ENCODE results near the gene UMAD1.

UMAD1 gene

DNA sequence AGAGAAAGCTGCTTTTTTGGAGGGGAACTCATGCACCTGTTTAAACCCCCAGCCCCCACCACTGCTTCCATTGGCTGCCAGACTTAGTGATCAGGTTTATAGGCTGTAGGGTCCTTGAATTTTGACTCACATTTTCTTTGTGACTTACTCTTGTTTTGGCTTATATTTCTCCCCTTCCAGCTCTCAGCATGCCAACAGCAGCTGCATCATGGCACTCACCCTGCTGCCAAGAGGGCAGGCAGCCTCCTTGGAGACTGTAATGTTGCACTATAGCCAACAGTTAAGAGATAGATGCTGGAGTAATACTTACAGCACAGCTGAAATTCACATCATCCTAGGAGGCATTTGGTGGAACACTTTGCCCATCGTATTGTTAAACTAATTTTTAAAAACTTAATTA, 230.0 kb downstream of the UMAD1 start:
- no peak overlapping the region for H3K4me3 ChIP-seq (ENCODE audit: low read depth, low read length)
- DNase-seq (ENCODE audit: low read depth): no peak
- TF ChIP-seq, protein P1, sequence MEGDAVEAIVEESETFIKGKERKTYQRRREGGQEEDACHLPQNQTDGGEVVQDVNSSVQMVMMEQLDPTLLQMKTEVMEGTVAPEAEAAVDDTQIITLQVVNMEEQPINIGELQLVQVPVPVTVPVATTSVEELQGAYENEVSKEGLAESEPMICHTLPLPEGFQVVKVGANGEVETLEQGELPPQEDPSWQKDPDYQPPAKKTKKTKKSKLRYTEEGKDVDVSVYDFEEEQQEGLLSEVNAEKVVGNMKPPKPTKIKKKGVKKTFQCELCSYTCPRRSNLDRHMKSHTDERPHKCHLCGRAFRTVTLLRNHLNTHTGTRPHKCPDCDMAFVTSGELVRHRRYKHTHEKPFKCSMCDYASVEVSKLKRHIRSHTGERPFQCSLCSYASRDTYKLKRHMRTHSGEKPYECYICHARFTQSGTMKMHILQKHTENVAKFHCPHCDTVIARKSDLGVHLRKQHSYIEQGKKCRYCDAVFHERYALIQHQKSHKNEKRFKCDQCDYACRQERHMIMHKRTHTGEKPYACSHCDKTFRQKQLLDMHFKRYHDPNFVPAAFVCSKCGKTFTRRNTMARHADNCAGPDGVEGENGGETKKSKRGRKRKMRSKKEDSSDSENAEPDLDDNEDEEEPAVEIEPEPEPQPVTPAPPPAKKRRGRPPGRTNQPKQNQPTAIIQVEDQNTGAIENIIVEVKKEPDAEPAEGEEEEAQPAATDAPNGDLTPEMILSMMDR (IDR thresholded peaks at IDR 0.05; ENCODE audit: control insufficient read depth, extremely low read depth, insufficient read depth): no peak

DNA sequence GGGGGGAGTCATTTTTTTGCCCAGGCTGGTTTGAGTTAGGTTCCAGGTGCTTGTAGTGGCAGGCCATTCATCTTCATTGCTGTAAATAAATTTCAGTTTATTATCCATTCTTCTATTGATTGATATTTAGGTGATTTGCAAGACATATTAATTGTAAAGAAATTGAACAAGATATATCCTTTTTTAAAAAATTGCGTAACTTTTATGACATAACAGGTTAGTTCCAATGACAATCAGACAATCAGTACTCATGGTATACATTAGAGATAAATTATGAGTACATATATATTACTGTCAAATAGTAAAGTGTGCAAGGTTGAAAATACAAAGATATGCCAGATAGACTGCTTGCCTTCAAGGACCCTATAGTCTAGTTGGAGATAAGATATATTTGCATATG, 235.9 kb downstream of the UMAD1 start:
- no peak for DNase-seq (ENCODE audit: low read depth)
- no peak overlapping the region for H3K4me3 ChIP-seq (ENCODE audit: low read depth, low read length)
- TF ChIP-seq, protein P1 (IDR thresholded peaks at IDR 0.05; ENCODE audit: control insufficient read depth, extremely low read depth, insufficient read depth): no peak

DNA sequence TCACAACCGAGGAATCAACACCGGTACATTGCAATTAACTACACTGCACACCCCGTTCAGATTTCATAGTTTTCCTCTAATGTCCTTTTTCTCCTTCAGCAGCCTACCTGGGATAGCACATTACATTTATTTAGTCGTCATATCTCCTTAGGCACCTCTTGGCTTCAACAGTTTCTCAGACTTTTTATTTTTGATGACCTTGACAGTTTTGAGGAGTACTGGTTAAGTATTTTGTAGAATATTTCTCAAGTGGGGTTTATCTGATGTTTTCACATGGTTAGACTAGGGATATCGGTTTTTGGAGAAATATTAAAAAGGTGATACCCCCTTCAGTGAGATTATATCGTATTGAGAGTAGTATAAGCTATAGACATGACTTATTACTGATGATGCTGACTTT, 241.0 kb downstream of the UMAD1 start:
- TF ChIP-seq, protein P1 (IDR thresholded peaks at IDR 0.05; ENCODE audit: control insufficient read depth, extremely low read depth, insufficient read depth): no peak
- no peak overlapping the region for H3K4me3 ChIP-seq (ENCODE audit: low read depth, low read length)
- DNase-seq (ENCODE audit: low read depth): no peak

DNA sequence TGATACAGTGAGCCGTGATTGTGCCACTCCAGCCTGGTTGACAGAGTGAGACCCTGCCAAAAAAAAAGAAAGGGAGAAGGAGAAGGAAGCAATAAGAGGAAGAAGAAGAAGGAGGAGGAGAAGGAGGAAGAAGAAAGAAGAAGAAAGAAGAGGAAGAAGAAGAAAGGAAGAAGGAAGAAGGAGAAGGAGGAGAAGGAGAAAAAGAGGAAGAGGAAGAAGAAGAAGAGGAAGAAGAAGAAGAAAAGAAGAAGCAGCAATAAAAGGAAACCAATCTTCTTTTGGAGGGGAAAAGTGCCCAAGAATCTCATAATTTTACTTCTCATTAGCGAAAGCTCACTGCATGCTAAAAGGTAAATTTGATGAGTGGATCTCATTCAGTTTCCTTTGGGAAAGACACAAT, 242.3 kb downstream of the UMAD1 start:
- no peak overlapping the region for H3K4me3 ChIP-seq (ENCODE audit: low read depth, low read length)
- TF ChIP-seq, protein P1 (IDR thresholded peaks at IDR 0.05; ENCODE audit: control insufficient read depth, extremely low read depth, insufficient read depth): no peak
- no peak for DNase-seq (ENCODE audit: low read depth)

DNA sequence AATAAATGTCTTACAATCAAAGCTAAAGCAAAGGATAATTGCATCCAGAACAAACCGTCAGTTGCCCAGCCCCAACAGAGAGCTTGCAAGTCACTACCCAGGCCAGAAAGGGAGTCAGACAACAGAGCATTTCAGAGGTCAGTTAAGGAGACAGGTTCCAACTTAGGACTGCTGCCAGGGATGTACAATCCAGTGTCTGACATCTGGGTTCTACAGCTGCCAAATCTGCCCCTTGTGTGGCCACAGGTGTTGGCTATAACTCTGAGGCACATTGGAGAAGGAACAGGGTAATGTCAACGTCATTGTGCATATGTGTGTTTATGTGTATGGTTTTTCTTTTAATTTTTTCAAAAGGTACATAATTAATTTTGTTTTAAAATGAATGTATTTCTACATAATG, 242.8 kb downstream of the UMAD1 start:
- DNase-seq (ENCODE audit: low read depth): no peak
- TF ChIP-seq, protein P1 (IDR thresholded peaks at IDR 0.05; ENCODE audit: control insufficient read depth, extremely low read depth, insufficient read depth): no peak
- no peak overlapping the region for H3K4me3 ChIP-seq (ENCODE audit: low read depth, low read length)

DNA sequence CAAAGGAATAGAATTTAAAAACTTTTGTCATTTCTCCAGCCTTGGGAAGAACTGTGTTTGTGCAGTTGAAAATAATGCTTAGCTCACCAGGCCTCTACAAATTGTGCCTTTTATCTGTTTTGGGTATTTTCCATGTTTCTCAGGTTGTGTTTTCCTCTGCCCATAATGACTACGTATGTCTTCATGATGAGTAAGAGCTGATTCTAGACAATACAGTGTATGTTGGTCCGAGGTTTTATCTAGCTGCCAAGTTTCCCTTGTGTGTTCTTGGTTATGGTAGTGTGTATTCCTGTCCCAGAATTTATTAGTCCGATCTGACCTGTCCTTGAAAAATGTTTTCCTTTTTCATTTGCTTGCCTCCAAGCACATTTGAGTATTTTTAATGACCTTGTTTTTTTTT, 244.3 kb downstream of the UMAD1 start:
- H3K4me3 ChIP-seq (ENCODE audit: low read depth, low read length): no peak overlapping the region
- no peak for DNase-seq (ENCODE audit: low read depth)
- TF ChIP-seq, protein P1 (IDR thresholded peaks at IDR 0.05; ENCODE audit: control insufficient read depth, extremely low read depth, insufficient read depth): no peak

DNA sequence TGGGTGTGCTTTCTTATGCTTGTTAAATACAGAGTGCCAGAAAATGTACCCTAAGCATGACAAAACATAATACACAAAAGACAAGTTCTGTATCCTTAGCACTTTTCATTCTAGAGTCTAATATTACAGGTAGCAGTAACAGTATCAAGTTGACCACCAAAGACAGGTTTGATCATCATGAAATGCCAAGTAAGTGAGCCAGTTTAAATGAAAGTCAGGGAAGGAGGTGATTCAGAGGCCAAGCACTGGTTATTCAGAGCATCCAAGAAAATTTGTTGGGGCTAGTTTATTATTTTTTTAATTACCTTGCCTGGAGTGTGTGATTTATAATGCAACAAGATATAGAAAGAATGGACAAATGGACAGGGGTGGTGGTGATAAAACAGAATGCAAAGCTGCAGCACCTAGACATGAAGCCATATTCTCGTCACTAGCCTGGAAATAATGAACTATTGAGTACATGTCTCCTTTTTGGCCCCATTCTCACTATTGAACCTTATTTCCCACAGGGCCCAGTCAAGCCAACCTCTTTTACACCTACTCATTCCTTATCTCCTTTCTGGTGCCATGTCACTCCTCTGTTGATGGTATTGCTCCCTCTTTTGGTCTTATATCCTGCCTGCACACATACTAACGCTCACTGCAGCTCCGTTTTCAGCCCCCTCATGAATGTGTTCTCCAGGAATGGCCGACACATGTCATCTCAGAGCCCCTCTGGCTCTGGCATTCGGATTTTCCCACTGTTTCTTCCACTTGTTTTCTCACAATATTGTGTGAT, 249.4 kb downstream of the UMAD1 start:
- TF ChIP-seq, protein P1 (IDR thresholded peaks at IDR 0.05; ENCODE audit: control insufficient read depth, extremely low read depth, insufficient read depth): no peak
- H3K4me3 ChIP-seq (ENCODE audit: low read depth, low read length): no peak overlapping the region
- DNase-seq (ENCODE audit: low read depth): no peak

All from LNCaP clone FGC (cell line).